HG03039 (cell line): ENCODE results near the gene SLC22A15.
"Not testable (repeated sequence)": the region's sequence is repeated elsewhere in the genome, so short reads cannot be mapped to it uniquely, and the experiment has no call there.

Experiments
- ATAC-seq: cut with Tn5 transposase; IDR thresholded peaks from one replicate; pipeline ENCODE4 v1.9.1; 2021; ENCODE audit warnings: mild to moderate bottlenecking, moderate library complexity; ENCODE audit not compliant: unreplicated experiment

SLC22A15 gene

DNA sequence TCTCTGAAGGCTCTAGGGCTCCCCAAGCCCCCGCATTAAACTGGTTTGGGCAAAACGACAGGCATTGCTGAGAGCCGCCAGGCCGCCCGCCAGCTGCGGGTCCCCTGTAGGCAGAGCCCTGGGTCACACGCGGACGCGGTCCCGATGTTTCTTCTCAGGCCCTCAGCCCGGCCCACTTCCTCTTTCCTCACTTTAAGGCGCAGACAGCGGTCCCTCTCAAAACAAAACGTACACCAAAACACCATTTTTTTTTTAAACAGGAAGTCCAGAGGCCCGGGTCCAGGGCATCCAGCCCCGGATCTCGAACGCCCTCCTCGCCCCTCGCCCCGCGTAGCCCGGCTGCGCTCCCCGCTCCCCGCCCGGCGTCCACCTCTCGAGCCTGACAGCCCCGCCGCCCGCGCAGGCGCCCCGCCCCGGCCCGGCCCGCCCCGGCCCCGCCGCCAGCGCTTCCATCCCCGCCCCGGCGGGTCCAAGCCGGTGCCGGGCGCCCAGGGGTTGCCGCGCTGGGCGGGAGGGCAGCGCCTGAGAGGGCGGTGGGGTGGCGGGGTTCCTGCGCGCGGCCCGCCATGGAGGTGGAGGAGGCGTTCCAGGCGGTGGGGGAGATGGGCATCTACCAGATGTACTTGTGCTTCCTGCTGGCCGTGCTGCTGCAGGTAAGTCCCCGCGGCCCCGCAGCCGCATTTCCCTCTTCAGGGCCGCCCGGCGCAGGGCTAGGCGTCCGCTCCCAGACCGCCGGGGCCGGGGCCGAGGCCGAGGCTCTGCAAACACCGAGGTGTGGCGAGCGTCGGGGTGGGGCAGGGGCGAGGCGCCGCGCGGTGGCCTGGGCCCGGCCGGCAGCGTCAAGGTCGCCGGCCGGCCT, at the start of gene SLC22A15:
TSS of gene SLC22A15 (plus strand) at position 452 of the 859 bp plus-strand sequence. CDS start at position 567, 115 bp downstream.
- peak; percentile 83 for ATAC-seq

GRCh38 chr1:115927971-115928370, 48.3 kb upstream of the SLC22A15 start:
- no peak for ATAC-seq

- ATAC-seq, result no peak
Measured at GRCh38 chr1:115929881-115930280, 46.4 kb upstream of the SLC22A15 start.

DNA sequence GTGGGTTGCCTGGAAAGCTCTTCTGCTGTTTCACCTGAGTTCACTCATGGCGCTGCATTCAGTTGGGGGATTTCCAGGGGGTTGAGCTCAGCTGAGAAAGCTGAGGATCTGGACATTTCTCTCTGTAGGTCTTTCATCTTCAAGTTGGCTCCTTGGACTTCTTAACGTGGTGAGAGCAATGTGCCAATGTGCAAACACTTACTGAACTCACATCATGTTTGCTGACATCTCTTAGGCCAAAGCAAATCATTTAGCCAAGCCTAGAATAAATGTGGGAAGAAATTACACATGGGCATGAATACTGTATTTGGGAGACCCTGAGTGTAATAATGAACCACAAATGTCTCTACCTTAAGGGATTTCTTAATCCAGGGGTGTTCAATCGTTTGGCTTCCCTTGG, 42.7 kb upstream of the SLC22A15 start:
- no peak for ATAC-seq

- ATAC-seq, result no peak
Measured at GRCh38 chr1:115939455-115939854, 36.9 kb upstream of the SLC22A15 start.

- ATAC-seq, result no peak
Measured at GRCh38 chr1:115946116-115946515, 30.2 kb upstream of the SLC22A15 start.

DNA sequence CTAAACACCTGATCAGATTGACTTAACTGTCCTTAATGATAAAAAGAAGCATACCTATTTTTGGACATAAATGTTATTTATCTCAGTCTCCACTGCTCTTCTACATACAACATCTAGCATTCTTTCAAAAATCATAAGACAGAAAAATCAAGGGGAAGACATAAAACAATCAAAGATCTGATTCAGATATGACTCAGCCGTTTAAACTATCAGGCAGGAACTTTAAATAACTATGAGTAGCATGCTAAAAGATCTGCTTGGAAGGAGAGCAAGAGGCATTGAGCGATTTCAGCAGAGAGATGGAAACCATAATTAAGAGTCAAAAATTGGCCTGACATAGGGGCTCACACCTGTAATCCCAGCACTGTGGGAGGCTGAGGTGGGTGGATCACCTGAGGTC, 27.2 kb upstream of the SLC22A15 start:
- no peak for ATAC-seq

DNA sequence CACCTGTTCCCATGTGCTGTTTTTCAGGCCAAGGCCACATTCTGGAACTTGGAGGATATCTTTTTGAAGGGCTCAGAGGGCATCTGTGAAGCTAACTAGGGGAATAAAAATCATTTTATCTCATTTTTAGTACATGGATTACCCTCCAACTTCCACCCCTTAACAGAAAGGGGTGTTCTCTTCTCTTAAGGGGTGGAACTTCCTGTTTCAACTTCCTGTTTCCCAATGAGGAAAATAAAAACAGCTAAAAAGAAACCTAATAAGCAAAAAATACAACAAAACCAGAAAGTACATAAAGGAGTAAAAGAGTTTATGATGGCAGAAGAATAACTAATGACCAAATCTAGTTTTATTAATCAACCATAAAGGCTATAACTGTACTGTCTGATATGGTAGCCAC, 24.8 kb upstream of the SLC22A15 start:
- ATAC-seq, result no peak

- ATAC-seq, result no peak
Measured at GRCh38 chr1:115952547-115952946, 23.8 kb upstream of the SLC22A15 start.

DNA sequence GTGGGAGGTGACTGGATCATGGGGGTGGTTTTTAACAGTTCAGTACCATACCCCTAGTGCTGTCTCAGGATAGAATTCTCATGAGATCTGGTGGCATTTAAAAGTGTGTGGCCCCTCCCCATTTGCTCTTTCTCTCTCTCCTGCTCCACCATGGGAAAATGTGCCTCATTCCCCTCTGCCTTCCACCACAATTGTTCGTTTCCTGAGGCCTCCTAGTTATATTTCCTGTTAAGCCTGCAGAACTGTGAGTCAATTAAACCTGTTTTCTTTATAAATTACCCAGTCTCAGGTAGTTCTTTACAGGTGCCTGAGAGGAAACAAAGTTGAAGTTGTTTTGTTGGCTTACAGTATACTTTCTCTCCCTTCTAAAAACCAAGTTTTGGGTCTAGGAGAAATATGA, 23.1 kb upstream of the SLC22A15 start:
- ATAC-seq, result no peak

DNA sequence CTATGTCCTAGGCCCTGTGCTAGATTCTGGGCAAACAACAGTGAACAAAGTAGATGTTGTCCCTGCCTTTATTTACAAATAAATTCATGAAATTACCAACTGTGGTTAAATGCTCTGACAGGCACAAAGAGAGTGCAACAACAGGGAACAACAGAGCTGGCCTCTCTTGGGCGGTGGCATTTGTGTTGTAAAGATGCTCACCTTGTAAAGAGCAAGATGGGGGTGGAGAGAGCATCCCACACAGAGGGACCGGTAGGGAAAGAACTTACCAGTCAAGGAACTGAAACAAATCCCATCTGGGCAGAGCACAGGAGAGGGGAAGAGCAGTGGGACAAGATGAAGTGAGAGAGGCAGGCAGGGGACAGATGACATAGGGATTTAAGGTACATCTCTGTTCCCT, 21.6 kb upstream of the SLC22A15 start:
- no peak for ATAC-seq

DNA sequence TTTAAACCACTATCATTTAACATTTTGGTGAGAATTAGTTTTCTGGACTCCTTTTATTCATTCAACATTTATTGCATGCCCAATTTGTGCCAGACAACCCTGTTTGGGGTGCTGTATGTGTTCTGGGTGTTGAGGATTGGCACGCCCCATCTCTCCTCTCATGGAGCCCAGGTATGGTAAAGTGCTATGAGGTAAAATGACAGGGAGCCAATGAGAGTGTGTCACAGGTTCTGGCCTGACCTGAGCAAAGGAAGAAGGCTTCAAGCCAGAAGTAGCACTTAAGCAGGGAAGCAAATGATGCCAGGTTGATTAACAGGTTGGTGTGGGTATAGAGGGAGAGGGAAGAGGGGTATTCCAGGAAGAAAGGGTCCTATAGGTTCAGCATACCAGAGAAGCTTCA, 21.1 kb upstream of the SLC22A15 start:
- no peak for ATAC-seq

- no peak for ATAC-seq
Measured at GRCh38 chr1:115958866-115959265, 17.4 kb upstream of the SLC22A15 start.

DNA sequence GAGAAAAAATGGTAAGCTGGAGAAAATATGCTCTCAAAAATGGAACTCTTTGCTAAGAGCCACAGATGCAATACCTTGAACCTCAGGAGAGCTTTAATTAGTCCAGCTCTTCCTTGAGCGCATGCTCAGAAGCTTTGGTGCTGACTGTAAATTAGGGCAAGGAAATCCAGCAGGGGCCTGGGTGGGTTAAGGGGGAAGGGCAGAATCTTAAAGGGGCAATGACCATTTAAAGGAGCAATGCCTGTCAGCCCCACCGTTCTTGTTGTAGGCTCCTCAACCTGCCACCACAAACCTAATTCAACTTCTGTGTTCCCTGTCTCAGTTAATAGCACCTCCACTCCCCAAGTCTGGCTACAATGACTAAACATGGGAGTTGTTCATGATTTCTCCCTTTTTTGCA, 6.8 kb upstream of the SLC22A15 start:
- ATAC-seq, result no peak

GRCh38 chr1:115971778-115972177, 4.5 kb upstream of the SLC22A15 start:
- ATAC-seq, result not testable (repeated sequence)

GRCh38 chr1:115973154-115973553, 3.2 kb upstream of the SLC22A15 start:
- no peak for ATAC-seq

GRCh38 chr1:115975569-115976061, 698 bp upstream of the SLC22A15 start:
- ATAC-seq, result no peak

DNA sequence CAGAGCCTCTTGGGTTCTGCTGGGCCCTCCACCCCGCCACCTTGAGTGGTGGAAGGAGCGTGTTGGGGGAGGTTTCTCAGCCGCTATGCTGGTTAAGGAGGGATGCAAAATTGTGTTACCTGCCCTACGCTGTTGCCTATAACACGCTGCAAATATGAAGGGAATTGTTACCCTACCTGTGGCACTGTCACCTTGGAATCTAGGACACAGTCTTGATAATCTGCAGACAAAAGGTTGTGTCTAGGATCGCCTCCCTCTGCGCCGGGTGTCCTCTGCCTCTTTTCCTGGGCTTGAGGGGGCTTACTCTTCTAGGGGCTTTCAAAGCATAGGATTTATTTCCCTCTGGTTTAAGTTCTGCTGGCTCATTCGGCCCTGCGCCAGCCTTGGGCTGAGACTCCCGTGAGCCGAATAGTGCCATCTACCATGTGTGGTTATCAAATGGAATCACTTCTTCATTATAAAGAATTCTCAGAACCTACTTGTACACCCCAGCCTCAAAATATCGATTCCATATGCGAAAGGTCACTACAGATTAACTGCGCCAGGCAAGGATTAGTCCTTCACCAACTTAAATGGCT, 697 bp downstream of the SLC22A15 start:
- no peak for ATAC-seq

DNA sequence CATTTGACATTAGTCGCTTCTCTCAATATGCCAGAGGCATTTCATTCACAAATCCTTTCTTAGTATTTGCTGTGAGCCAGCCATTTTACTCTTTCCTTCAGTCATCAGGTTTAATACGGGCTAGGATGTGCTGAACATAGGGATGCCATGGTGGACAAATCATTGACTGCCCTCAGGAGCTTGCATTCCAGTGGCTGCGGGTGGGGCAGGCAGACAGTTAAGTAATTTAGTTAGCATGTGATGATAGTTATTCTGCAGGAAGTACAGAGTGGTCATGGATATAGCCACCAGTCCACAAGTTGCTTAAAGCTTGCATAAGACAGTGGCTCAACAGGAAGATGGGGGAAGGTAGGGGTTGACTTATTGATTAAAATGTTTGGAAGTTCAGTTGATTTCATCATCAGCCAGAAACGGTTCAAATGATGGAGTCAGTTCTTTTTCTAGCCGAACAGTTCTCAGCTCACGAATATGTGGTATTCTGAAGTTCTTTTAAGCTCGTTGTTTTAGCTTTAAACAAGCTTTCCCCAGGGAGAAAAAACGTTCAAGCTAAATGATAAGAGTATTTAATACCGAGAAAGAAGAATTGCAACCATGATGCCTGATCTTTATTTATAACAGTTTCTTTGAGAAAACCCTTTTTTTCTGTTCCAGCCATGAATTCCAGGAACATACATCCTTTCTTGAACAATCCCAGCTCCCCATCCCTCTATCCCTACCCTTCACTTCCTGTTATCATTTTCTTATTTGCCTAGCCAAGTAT, 1.4 kb downstream of the SLC22A15 start:
- no peak for ATAC-seq

DNA sequence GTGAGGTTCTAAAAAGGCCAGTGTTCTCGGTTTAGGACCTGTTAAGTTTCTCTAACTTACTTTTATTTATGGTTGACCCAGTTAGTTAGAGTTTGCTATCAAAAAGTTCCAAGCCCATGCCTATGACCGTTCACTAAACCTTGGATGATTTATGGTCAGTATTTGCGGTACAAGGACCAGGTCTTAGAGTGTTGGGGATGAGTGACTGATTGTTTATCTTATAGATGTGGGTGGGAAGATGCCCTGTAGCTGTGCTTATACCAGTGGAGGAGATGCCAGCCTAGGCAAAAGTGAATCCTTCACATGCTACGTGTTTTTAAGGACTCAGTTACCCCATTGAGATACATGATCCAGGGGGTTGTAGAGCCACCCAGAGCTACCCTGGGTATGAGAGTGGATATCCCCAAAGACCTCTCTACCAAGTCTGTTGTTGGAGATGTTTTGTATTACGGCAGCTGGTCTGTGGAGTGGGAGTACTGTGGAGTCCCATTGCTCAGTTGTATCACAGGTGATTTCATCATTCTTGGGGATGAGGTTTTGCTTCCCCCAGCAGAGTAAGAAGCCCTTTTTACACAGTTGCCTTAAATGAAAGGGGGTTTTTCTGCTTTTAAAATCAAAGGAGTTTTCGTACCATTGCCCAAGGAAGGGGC, 2.1 kb downstream of the SLC22A15 start:
- no peak for ATAC-seq

DNA sequence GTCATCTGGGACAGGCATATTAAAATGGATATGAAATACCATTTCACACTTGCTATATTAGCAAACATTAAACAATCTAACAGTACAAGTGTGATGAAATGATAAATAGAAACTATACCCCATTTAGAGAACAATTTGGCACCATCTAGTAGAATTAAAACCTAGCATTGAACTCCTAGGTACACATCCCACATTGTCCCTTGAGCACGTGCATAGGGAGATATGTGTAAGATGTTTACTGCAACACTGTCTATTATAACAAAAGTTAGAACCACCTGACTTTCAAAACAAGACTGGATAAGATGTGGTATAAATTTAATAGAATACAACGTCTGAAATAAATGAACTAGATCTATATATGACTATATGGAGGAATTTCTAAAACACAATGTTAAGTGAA, 3.8 kb downstream of the SLC22A15 start:
- ATAC-seq, result no peak
